ENCODE data around the gene ACRBP.

The ACRBP gene

GRCh38 chr12:6653342-6653741, 6.1 kb upstream of the ACRBP start:
- no peak for DNase-seq (ENCODE audit: low read depth, low spot score)
- H3K4me3 ChIP-seq (ENCODE audit: low read length) = no peak overlapping the region

- H3K4me3 ChIP-seq (ENCODE audit: low read length) = no peak overlapping the region
- DNase-seq (ENCODE audit: low read depth, low spot score) = no peak
These were observed 5.2 kb upstream of the ACRBP start for GRCh38 chr12:6652391-6652790.

- no peak overlapping the region for H3K4me3 ChIP-seq (ENCODE audit: low read length)
- no peak for DNase-seq (ENCODE audit: low read depth, low spot score)
These were observed 3.6 kb upstream of the ACRBP start for GRCh38 chr12:6650832-6651231.

- DNase-seq (ENCODE audit: low read depth, low spot score) = no peak
- H3K4me3 ChIP-seq (ENCODE audit: low read length) = no peak overlapping the region
These were observed 753 bp downstream of the ACRBP start for GRCh38 chr12:6646276-6647082.

GRCh38 chr12:6644903-6645302, 2.3 kb downstream of the ACRBP start:
- DNase-seq (ENCODE audit: low read depth, low spot score) = no peak

GRCh38 chr12:6644257-6644596, 3.0 kb downstream of the ACRBP start:
- DNase-seq (ENCODE audit: low read depth, low spot score) = no peak
- H3K4me3 ChIP-seq (ENCODE audit: low read length) = peak overlapping the region; percentile 13

More at GRCh38 chr12:6644903-6645302, 2.3 kb downstream of the ACRBP start:
- H3K4me3 ChIP-seq (ENCODE audit: low read length) = no peak overlapping the region

- H3K4me3 ChIP-seq (ENCODE audit: low read length) = peak overlapping the region; percentile 13
- no peak for DNase-seq (ENCODE audit: low read depth, low spot score)
These were observed 3.5 kb downstream of the ACRBP start for GRCh38 chr12:6643569-6644256.

GRCh38 chr12:6641131-6641530, 6.1 kb downstream of the ACRBP start:
- no peak overlapping the region for H3K4me3 ChIP-seq (ENCODE audit: low read length)
- DNase-seq (ENCODE audit: low read depth, low spot score) = no peak

GRCh38 chr12:6640497-6640896, 6.7 kb downstream of the ACRBP start:
- DNase-seq (ENCODE audit: low read depth, low spot score) = no peak
- no peak overlapping the region for H3K4me3 ChIP-seq (ENCODE audit: low read length)

- H3K4me3 ChIP-seq (ENCODE audit: low read length) = no peak overlapping the region
- DNase-seq (ENCODE audit: low read depth, low spot score) = no peak
These were observed 8.0 kb downstream of the ACRBP start for GRCh38 chr12:6639151-6639801.

GRCh38 chr12:6638305-6638704, 8.9 kb downstream of the ACRBP start:
- no peak overlapping the region for H3K4me3 ChIP-seq (ENCODE audit: low read length)
- no peak for DNase-seq (ENCODE audit: low read depth, low spot score)

GRCh38 chr12:6635856-6636531, 11.2 kb downstream of the ACRBP start, which contains the start of gene LPAR5:
Gene LPAR5 (minus strand): TSS chr12:6635959. CDS start chr12:6621248, 14,711 bp downstream.
- peak within 1 kb of the TSS; percentile 27 for H3K4me3 ChIP-seq (ENCODE audit: low read length)
- DNase-seq (ENCODE audit: low read depth, low spot score) = no peak

GRCh38 chr12:6635375-6635855, 11.8 kb downstream of the ACRBP start:
- DNase-seq (ENCODE audit: low read depth, low spot score) = peak; percentile 83

GRCh38 chr12:6632026-6632983, 14.9 kb downstream of the ACRBP start:
- H3K4me3 ChIP-seq (ENCODE audit: low read length) = no peak overlapping the region
- DNase-seq (ENCODE audit: low read depth, low spot score) = peak; percentile 91

More at GRCh38 chr12:6635375-6635855, 11.8 kb downstream of the ACRBP start:
- H3K4me3 ChIP-seq (ENCODE audit: low read length) = peak overlapping the region; percentile 27

- H3K4me3 ChIP-seq (ENCODE audit: low read length) = no peak overlapping the region
- DNase-seq (ENCODE audit: low read depth, low spot score) = no peak
These were observed 15.7 kb downstream of the ACRBP start for GRCh38 chr12:6631549-6631961.

- H3K4me3 ChIP-seq (ENCODE audit: low read length) = no peak overlapping the region
These were observed 16.5 kb downstream of the ACRBP start for GRCh38 chr12:6630736-6631135.

GRCh38 chr12:6627616-6628015, 19.6 kb downstream of the ACRBP start:
- H3K4me3 ChIP-seq (ENCODE audit: low read length) = peak overlapping the region; percentile 66
- DNase-seq (ENCODE audit: low read depth, low spot score) = peak; percentile 87

More at GRCh38 chr12:6630736-6631135, 16.5 kb downstream of the ACRBP start:
- DNase-seq (ENCODE audit: low read depth, low spot score) = no peak

GRCh38 chr12:6626654-6627283, 20.5 kb downstream of the ACRBP start:
- peak; percentile 92 for DNase-seq (ENCODE audit: low read depth, low spot score)
- peak overlapping the region; percentile 66 for H3K4me3 ChIP-seq (ENCODE audit: low read length)
